ENCODE data around the gene USP34.

DNA sequence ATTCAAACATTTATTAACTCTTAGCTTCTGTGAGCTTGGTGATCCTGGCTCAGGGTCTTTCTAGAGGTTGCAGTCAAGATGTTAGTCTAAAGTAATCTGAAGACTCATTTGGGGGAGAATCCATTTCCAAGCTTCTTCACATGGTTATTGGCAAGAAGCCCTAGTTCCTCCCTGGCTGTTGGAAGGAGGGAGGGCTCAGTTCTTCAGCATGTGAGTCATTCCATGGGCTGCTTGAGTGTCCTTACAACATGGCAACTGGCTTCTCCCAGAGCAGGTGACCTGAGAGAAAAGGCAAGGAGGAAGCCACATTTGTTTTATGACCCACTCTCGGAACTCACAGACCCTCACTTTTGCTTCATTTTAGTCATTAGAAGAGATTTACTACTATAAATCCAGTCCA, 319.5 kb downstream of the USP34 start:
- TF ChIP-seq, protein P1, sequence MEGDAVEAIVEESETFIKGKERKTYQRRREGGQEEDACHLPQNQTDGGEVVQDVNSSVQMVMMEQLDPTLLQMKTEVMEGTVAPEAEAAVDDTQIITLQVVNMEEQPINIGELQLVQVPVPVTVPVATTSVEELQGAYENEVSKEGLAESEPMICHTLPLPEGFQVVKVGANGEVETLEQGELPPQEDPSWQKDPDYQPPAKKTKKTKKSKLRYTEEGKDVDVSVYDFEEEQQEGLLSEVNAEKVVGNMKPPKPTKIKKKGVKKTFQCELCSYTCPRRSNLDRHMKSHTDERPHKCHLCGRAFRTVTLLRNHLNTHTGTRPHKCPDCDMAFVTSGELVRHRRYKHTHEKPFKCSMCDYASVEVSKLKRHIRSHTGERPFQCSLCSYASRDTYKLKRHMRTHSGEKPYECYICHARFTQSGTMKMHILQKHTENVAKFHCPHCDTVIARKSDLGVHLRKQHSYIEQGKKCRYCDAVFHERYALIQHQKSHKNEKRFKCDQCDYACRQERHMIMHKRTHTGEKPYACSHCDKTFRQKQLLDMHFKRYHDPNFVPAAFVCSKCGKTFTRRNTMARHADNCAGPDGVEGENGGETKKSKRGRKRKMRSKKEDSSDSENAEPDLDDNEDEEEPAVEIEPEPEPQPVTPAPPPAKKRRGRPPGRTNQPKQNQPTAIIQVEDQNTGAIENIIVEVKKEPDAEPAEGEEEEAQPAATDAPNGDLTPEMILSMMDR (IDR thresholded peaks at IDR 0.05; ENCODE audit: low read depth, low read length): no peak
- TF ChIP-seq POLR2A (IDR thresholded peaks at IDR 0.05; ENCODE audit: extremely low read depth, insufficient read length): no peak
- TF ChIP-seq, protein P2, sequence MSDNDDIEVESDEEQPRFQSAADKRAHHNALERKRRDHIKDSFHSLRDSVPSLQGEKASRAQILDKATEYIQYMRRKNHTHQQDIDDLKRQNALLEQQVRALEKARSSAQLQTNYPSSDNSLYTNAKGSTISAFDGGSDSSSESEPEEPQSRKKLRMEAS (IDR thresholded peaks at IDR 0.05; ENCODE audit: low read depth, low read length): no peak

Data from NB4 (cell line).